GM06990 (cell line): ENCODE measurements around the gene ANK2.
A peak's percentile ranks its signal among the peaks of the same experiment; 100 is the strongest.

Source experiments
- DNase-seq: peaks from one replicate; pipeline ENCODE4 v3.0.0-alpha.2; 2011; ENCODE audit not compliant: insufficient read length; ENCODE audit errors: extremely low read depth
- H3K27me3 ChIP-seq: replicated peaks from 2 replicates; pipeline ENCODE4 v1.6.0; 2011; ENCODE audit warnings: low read length; ENCODE audit not compliant: control insufficient read depth, insufficient read depth
- H3K36me3 ChIP-seq: 2 replicates; pipeline ENCODE4 v1.5.1; 2011; ENCODE audit warnings: low read length; ENCODE audit not compliant: control insufficient read depth, insufficient read depth
- H3K4me3 ChIP-seq: replicated peaks from 2 replicates; pipeline ENCODE4 v1.5.1; 2011; ENCODE audit warnings: low read depth, mild to moderate bottlenecking, control low read depth, low read length
- CTCF ChIP-seq: IDR thresholded peaks from 2 replicates; pipeline ENCODE4 v1.5.1; 2011; ENCODE audit warnings: low read length, control low read depth, mild to moderate bottlenecking, inconsistent platforms; ENCODE audit not compliant: insufficient read depth, poor library complexity, severe bottlenecking

The ANK2 gene

DNA sequence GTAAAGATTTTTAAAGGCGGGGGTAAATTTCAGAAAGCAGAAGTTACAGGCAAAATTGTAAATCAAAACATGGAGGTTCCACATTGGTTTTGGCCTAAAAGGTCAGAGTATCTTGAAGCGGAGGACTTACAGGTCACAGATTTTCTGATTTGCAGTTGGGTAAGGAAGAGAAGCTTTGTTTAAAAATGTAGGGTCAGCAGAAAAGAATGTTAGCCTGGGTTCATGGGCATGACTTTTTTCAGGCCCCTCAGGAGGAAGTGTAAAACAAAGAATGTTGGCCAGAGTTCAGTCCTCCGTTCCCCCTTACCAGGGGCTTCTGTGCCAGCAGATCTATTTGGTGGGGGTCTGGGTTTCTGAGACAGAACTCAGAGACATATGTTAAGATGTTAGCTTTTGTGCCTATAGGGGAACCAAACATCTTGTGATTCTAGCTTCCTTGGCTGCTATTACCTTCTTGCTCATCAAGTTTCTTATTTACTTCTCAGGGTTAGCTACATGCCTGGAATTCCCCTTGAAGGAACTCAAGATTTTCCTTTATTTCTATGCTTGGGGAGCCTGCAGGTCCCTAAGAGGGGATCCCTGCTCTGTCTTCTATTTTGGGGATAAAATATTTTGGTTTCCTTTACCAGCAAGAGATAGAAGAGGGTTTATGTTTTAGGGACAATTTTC is 160.3 kb downstream of the ANK2 start:
- Histone ChIP-seq H3K36me3 (no peaks in the 10 kb centered on the region), H3K27me3 (no peaks in the 10 kb centered on the region), H3K4me3 (no peak overlapping the region)
- TF ChIP-seq CTCF, result no peak
- DNase-seq, result no peak

DNA sequence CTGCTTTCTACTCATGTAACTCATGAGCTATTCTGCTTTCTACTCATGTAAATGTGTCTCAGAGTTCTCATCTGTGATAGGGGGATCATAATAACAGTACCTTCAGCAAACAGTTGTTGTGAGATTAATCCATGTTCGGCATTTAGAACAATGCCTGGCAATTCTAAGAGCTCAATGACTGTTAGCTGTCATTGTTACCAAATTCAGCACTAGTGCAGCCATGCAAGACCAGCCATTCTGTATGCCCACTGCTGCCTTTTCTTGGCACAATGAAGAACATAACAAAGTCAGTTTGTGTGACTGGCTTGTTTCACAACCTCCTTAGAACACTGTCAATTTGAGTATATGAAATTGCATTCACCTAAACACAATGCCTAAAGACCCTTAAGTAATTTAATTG is 163.2 kb downstream of the ANK2 start:
- H3K4me3 ChIP-seq, result no peak overlapping the region
- no peaks in the 10 kb centered on the region for H3K27me3 ChIP-seq
- TF ChIP-seq CTCF, result no peak
- no peak for DNase-seq
- no peaks in the 10 kb centered on the region for H3K36me3 ChIP-seq

DNA sequence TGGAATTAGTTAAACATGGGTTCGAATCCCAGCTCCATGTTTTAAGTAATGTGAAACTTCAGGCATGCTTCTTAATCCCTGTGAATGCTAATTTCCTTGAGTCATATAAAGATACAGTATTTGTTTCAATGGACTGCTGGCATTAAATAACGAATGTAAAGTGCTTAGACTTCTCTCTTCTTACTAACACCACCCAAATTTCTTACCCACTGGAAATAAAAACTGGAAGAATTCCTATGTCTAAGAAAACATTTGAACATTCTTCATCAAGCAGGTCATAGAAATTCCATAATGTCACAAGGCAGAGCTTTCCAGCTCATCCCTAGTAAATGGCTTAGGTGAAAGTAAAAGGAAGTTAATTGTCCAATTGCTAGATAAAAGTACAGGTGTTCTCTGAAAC is 172.5 kb downstream of the ANK2 start:
- no peak for DNase-seq
- Histone ChIP-seq H3K36me3 (no peaks in the 10 kb centered on the region), H3K4me3 (no peak overlapping the region), H3K27me3 (no peaks in the 10 kb centered on the region)
- no peak for TF ChIP-seq CTCF

- no peak for TF ChIP-seq CTCF
- H3K27me3 ChIP-seq, result no peaks in the 10 kb centered on the region
- H3K4me3 ChIP-seq, result no peak overlapping the region
- DNase-seq, result peak; percentile 29
- H3K36me3 ChIP-seq, result no peaks in the 10 kb centered on the region
Measured at GRCh38 chr4:113222471-113222870, 173.0 kb downstream of the ANK2 start.

DNA sequence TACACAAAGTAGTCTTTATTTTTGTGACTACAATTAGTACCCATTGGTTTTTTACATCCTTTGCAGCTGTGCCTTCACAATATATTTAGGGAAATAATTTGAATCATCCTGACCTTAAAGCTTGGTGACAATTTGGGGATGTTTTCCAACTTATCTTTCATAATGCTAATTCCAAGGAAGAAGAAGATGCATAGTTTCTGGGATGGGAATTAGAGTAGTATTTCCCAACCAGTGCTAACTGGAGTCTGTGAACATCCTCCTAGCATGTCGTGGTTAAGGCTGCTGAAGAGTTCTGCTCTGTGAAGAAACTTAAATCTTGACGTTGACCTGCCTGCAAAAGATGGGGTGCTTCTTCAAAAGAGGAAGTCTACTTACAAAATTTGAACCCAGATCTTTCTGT is 173.5 kb downstream of the ANK2 start:
- no peak for DNase-seq
- H3K4me3 ChIP-seq, result no peak overlapping the region
- no peaks in the 10 kb centered on the region for H3K27me3 ChIP-seq
- H3K36me3 ChIP-seq, result no peaks in the 10 kb centered on the region
- no peak for TF ChIP-seq CTCF

- DNase-seq, result no peak
- H3K4me3 ChIP-seq, result no peak overlapping the region
- no peak for TF ChIP-seq CTCF
- no peaks in the 10 kb centered on the region for H3K36me3 ChIP-seq
- no peaks in the 10 kb centered on the region for H3K27me3 ChIP-seq
Measured at GRCh38 chr4:113232194-113232593, 182.7 kb downstream of the ANK2 start.
